ENCODE data around the gene DYNC1I2.

DNA sequence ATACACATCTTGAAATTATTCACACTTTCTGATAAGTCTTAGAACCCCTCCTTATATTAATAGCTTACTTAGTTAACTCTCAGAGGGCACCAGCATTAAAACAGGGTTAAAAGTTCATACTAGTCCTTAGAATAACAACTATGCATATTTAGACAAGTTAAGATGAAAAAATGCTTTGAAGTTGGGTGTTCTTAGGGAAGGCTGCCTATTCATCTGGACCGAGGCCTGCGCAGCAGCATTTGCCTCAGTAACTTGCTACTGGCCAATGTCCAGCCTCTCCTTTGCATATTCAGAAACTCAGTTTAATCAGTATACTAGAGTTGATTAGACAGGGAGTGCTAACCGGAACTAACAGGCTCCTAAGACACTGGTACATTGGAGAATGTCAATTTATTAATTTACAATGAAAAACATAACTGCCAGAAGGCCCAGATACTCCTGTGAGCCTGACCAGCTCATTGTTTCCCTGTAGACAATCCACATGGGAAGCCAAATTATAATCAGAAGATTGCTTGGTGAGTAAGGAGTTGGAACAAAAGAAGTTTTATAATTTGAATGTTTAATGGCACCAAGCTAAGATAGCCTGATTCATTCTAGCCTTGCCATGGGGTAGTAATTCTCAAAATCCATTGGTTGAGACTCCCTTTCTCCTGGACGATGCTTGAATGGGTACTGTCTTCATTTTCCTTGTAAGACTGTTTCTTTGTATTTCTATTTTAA lies 48.9 kb downstream of the DYNC1I2 start:
- TF ChIP-seq POLR2A (IDR thresholded peaks at IDR 0.05) = no peak
- TF ChIP-seq, protein P1, sequence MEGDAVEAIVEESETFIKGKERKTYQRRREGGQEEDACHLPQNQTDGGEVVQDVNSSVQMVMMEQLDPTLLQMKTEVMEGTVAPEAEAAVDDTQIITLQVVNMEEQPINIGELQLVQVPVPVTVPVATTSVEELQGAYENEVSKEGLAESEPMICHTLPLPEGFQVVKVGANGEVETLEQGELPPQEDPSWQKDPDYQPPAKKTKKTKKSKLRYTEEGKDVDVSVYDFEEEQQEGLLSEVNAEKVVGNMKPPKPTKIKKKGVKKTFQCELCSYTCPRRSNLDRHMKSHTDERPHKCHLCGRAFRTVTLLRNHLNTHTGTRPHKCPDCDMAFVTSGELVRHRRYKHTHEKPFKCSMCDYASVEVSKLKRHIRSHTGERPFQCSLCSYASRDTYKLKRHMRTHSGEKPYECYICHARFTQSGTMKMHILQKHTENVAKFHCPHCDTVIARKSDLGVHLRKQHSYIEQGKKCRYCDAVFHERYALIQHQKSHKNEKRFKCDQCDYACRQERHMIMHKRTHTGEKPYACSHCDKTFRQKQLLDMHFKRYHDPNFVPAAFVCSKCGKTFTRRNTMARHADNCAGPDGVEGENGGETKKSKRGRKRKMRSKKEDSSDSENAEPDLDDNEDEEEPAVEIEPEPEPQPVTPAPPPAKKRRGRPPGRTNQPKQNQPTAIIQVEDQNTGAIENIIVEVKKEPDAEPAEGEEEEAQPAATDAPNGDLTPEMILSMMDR (IDR thresholded peaks at IDR 0.05) = no peak
- TF ChIP-seq EP300 (IDR thresholded peaks at IDR 0.05; ENCODE audit: low read depth) = no peak

Data from transverse colon (tissue), 3 donors.